ENCODE results near the gene ZNF799.
"Not testable (repeated sequence)": the region's sequence is repeated elsewhere in the genome, so short reads cannot be mapped to it uniquely, and the experiment has no call there.

The ZNF799 gene

GRCh38 chr19:12400633-12401502 is at the start of gene ZNF799:
Gene ZNF799, minus strand, starts transcription at chr19:12401271. Its CDS starts 201 bp downstream, at chr19:12401070.
- peak; percentile 93 for DNase-seq

DNA sequence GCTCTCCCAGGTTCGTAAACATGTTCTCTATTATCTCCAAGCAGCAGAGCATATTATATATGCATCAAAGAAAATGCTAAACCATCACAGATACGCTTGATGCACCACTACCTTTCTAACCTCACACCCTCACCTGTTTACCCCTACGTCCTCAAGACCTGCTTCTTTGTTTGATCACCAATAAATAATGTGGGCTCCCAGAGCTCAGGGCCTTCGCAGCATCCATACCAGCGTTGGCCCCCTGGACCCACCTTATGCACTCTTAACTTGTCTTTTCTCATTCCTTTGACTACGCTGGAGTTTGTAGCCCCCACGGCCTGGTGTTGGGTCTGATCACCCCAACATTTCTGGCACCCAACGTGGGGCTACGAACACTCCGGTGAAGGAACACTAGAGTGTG is 49.8 kb upstream of the ZNF799 start:
- DNase-seq: no peak

- DNase-seq: no peak
Observed at GRCh38 chr19:12448808-12449207, 47.7 kb upstream of the ZNF799 start.

DNA sequence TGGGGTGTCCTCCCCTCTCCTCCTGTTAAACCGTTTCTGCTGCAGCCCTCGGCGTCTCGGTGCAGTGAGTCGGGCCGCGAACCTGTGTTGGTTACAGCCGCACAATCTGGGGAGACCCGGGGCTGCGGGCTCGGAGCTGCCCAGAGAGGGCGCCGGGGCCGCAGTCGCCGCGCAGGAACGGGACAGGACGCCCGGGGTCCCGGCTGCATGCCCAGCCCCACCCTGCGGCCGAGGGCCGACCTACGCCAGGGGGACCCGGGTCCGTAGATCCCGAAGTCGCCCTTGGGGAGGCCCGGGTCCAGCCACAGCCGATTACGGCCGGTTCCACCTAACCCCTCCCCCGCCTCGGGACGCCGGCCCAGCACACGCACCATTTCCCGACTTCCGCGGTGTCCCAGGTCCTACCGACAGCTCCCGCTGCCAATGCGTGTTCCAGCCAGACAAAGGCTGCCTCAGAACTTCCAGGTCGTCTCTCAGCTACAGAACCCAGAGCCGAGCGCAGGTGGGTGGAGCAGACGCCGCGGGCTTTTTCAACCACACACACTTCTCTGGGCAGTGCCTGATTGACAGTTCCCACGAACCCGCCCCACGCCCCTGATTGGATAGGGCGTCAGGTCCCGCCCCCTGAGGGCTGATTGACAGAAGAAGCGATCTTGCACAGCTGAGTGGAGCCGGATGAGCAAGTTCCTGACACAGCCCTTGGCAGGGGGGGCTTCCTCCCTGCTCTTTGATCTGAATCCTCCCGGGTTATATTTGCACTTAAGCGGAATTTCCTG is 39.7 kb upstream of the ZNF799 start, which contains the start of gene ZNF443:
Gene ZNF443 (minus strand): TSS at position 481 of the 776 bp plus-strand sequence. CDS start 107 bp downstream, at position 374.
- DNase-seq: peak; percentile 99

DNA sequence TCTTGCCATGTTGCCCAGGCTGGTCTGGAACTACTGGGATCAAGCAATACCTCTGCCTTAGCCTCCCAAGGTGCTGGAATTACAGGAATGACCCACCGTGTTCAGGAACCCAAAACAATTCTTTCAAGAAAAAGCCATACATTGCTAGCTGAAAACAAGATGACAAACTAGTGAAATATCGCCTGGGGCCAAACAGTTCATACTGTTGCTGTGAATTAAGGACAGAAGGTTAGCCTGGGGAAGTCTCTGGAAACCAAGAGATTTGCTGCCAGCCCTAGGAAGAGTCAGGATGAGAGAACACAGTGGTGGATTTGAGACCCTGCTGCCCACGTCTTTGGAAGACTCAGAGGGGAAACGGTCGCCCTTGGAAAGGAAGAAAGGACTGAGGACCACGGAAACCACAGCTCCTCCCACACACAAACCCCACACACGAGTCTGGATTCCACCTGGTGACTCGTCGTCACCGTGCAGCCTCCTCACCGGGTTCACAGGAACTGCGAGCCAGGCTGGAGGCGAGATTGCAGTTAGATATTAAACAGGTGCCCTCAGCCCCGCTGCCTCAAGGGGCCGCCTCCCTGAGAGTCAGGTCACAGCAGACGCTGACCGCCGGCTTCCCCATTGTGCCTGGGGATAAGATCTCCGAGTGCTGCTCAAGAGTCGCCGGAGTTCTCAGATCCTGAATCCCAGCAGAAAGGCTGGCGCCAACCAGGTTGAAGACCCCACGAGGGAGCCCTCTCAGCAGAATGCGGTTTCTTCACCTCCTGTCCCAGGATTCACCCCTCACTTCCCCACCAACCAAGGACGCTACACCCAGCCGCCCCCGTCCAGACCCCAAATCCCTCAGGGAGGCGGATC is 38.8 kb upstream of the ZNF799 start:
- peak; percentile 84 for DNase-seq

DNA sequence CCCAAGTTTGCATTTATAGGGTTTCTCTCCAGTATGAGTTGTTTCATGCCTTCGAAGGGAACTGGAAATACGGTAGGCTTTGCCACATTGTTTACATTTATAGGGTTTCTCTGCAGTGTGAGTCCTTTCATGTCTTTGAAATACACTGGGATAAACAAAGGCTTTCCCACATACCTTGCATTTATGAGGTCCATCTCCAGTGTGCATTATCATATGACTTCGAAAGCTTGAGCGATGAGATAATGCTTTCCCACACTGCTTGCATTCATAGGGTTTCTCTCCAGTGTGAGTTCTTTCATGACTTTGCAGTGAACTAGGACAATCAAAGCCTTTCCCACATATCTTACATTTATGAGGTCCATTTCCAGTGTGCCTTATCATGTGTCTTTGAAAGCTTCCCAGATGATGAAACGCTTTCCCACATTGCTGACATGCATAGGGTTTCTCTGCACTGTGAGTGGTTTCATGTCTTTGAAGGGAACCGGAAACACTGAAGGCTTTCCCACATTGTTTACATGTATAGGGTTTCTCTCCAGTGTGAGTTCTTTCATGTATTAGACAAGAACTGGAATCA is 29.7 kb upstream of the ZNF799 start:
- DNase-seq: not testable (repeated sequence)

- DNase-seq: no peak
Observed at GRCh38 chr19:12425888-12426274, 24.8 kb upstream of the ZNF799 start.

DNA sequence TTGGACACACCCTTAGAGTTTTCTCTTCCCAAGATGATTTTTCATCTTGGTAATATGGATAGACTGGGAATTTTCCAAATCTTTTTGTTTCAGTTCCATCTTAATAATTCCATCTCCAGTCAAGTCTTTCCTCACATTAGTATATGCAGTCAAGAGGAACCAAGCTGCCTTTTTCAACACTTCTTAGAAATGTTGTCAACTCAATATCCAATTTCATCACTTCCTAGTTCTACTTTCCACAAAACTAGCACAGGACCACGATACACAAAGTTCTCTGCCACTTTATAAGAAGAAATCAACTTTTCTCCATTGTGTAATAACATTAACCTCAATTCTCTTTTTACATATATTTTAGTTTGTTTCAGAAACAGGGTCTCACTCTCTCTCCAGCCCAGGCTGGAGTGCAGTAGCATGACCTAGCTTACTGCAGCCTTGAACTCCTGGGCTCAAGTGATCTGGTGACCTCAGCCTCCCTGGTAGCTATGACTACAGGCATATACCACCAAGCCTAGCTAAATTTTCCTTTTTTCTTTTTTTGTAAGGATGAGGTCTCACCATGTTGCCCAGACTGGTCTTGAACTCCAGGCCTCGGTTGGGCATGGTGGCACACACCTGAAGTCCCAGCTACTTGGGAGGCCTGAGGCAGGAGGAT is 24.3 kb upstream of the ZNF799 start:
- DNase-seq: no peak

- not testable (repeated sequence) for DNase-seq
Observed at GRCh38 chr19:12417273-12417672, 16.2 kb upstream of the ZNF799 start.

DNA sequence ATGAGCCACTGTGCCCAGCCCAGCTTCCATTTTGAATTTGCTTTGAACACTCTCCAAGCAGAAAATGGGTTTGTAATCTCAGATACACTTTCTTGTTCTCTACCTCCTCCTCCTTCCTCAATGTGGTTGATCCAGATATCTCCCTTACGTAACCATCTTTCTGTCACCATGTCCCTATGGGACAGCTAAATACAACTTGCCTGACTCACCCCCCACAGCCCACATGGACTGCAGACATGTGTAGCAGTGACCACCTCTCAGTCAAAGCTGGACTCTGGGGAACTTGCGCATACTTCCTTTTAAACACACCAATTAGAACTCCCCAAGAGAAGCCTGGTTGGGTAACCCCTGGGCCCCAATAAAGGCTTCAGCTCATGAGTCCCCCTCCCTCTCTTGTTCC is 10.8 kb upstream of the ZNF799 start:
- no peak for DNase-seq

GRCh38 chr19:12399901-12400632 is 1.0 kb downstream of the ZNF799 start:
- peak; percentile 70 for DNase-seq

- not testable (repeated sequence) for DNase-seq
Observed at GRCh38 chr19:12391148-12391547, 9.9 kb downstream of the ZNF799 start.

GRCh38 chr19:12386365-12386764 is 14.7 kb downstream of the ZNF799 start:
- not testable (repeated sequence) for DNase-seq

GRCh38 chr19:12380444-12380737 is 20.7 kb downstream of the ZNF799 start:
- no peak for DNase-seq

GRCh38 chr19:12379732-12380443 is 21.2 kb downstream of the ZNF799 start:
- DNase-seq: no peak

GRCh38 chr19:12374026-12374425 is 27.0 kb downstream of the ZNF799 start:
- DNase-seq: no peak

DNA sequence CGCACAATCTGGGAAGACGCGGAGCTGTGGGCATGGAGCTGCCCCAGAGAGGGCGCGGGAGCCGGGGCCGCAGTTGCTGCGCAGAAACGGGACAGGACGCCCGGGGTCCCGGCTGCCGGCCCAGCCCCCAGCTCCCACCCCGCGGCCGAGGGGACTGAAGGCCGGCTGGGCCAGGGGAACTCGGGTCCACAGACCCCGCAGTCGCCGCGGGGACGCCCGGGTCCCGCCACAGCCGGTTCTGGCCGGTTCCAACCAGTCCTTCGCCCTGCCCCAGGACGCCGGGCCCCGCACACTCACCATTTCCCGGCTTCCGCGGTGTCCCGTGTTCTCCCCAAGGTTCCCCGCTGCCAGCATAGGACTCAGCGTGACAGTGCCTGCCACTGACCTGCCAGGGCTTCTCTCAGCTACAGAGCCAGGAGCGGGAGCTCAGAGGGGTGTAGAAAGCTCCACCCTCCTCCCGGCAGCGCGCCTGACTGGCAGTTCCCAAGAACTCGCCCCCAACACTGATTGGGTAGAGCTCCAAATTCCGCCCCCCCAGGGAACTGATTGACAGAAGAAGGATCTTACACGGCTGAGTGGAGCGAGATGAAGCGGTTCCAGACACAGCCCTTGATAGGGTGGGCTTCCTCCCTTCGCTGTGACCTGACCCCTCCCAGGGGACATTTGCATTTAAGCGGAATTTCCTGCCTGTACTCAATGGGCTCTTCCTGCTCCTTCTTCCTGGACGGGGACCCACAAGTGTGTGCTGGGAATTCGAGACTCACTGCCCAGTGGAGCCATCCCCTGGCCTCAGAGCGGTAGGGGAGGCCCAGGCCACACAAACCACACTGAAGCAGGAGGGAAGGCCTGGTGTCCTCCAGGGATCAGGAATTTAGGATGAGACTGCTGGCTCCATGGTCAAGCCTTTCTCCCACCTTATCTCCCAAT is 35.6 kb downstream of the ZNF799 start, which contains the start of gene ZNF442:
Gene ZNF442 (minus strand): TSS at position 448 of the 927 bp plus-strand sequence. CDS start 2,052 bp downstream, outside the sequence.
- DNase-seq: peak; percentile 92

DNA sequence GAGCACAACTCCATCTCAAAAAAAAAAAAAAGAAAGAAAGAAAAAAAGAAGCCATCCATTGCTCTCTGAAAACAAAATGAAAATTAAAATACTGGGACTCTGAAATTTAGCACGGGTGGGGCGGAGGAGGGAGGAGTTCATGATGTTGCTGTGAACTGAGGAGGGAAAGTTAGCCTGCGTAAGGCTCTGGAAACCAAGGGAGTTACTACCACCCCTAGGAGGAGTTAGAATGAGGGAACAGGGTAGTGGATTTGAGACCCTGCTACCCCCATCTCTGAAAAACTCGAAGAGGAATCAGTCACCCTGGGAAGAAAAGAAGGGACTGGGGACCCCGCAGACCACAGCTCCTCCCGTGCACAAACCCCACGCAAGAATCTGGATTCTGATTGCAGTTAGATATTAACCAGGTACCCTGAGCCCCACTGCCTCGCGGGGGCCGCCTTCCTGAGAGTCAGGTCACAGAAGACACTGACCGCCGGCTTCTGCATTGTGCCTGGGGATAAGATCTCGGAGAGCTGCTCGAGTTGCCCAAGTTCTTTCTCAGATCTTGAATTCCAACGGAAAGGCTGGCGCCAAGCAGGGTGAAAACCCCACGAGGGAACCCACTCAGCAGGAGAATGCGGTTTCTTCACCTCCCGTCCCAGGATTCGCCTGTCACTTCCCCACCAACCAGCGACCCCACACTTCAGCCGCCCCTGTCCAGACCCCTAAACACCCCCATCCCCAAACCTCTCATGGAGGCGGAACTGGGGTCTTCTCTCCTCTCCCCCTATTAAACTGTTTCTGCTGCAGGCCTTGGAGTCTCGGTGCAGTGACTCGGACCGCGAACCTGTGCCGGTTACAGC is 36.5 kb downstream of the ZNF799 start:
- DNase-seq: peak; percentile 62

All from activated effector memory CD4-positive, alpha-beta T cell treated with anti-CD3 and anti-CD28 coated beads, Interleukin-2, amount 50 U/mL, for 16 hours (primary cell).